Transverse colon (tissue), 4 donors: Measurements from ENCODE around the gene RELT. TPM values are rescaled to one million over a fixed set of nuclear protein-coding genes. Genes with fewer than 3 reads are reported as not detected.

Source experiments
- DNase-seq: peaks from one replicate; pipeline ENCODE4 v3.0.0-alpha.2; 2019
- H3K27ac ChIP-seq, 4 donors: fragments of 200-600 bp; sonication (generic); 2 replicates each; pipeline ENCODE4 v1.5.1; 2016 to 2018; ENCODE audit warnings: inconsistent platforms in 4 of 4
- H3K27me3 ChIP-seq: fragments of 200-600 bp; sonication (generic); 2 replicates; pipeline ENCODE4 v1.5.1; 2017; ENCODE audit warnings: inconsistent platforms
- H3K36me3 ChIP-seq, 4 donors: fragments of 200-600 bp; sonication (generic); 2 replicates each; pipeline ENCODE4 v1.5.1; 2017 to 2019; ENCODE audit warnings: inconsistent platforms in 4 of 4
- H3K4me1 ChIP-seq, 4 donors: fragments of 200-600 bp; sonication (generic); 2 replicates each; pipeline ENCODE4 v1.5.1; 2017 to 2020; ENCODE audit warnings: inconsistent platforms in 4 of 4
- H3K4me3 ChIP-seq, 4 donors: fragments of 200-600 bp; sonication (generic); 1 replicate in 1 of 4; 2 replicates in 3 of 4; pipeline versions ENCODE4 v1.5.1 to v1.6.1; 2017 to 2019; ENCODE audit warnings: inconsistent platforms in 4 of 4
- H3K9me3 ChIP-seq, 2 donors: fragments of 200-600 bp; sonication (generic); 2 replicates each; pipeline ENCODE4 v1.5.1; 2017 to 2019; ENCODE audit warnings: inconsistent platforms in 2 of 2
- CTCF ChIP-seq, 5 experiments: fragments of 200-600 bp in 3 of 5; fragments of 450-650 bp in 2 of 5; sonication (generic) in 3 of 5; IDR thresholded peaks; 1 replicate in 2 of 5; 2 replicates in 3 of 5; pipeline ENCODE4 v1.5.1; 2016 to 2017; ENCODE audit warnings: antibody characterized with exemption in 5 of 5, inconsistent platforms in 3 of 5, mild to moderate bottlenecking in 2 of 5, moderate library complexity in 1 of 5
- EP300 ChIP-seq: sonication (generic); formaldehyde crosslinking; IDR thresholded peaks from one replicate; pipeline ENCODE4 v1.6.1; 2017; ENCODE audit warnings: antibody characterized with exemption, low read depth
- POLR2A ChIP-seq: fragments of 450-650 bp; IDR thresholded peaks from one replicate; pipeline ENCODE4 v1.6.1; 2016; ENCODE audit warnings: antibody characterized with exemption, mild to moderate bottlenecking, moderate library complexity
- POLR2AphosphoS5 ChIP-seq, 3 donors: sonication (generic); formaldehyde crosslinking; IDR thresholded peaks; one replicate each; pipeline ENCODE4 v1.6.1; 2016; ENCODE audit warnings: antibody characterized with exemption in 3 of 3
- WGBS, 2 donors: methylation state at CpG; one replicate each; pipeline ENCODE4 v1.1.5; 2018; ENCODE audit warnings: low coverage in 1 of 2; 5-methylcytosine and 5-hydroxymethylcytosine counted together
- in situ Hi-C, 4 donors: fragments of 200-750 bp; cut with MboI; loops; one replicate each; pipeline versions ENCODE4 v1.15.0 to v1.15.1; 2017; ENCODE audit warnings: low sequenced_read_pairs in 3 of 4, low pct_ligation_motif_present in 1 of 4, low pct_unique_long_range_greater_than_20kb in 1 of 4
- intact Hi-C: fragments of 100-400 bp; cut with DNase I; formaldehyde crosslinking; loops from one replicate; pipeline ENCODE4 v1.15.1; 2023; ENCODE audit warnings: low total_unique reads
- total RNA-seq, 4 donors: library from RNA; depleted of rRNA; stranded (reverse); fragments of >200 nt; gene quantifications; one replicate each; pipeline ENCODE4 v1.1.0, GENCODE V29; 2016

Gene RELT
- total RNA-seq, 4 donors from 2014 or later, result 2.0 to 10.1 (median 6.1) TPM

- in situ Hi-C loops (loop anchor here in 3 of 4 donors (5.0 to 10.0 kb wide), 2 partner anchors 39 to 46 kb away; no protein-coding TSS in a partner anchor), intact Hi-C loops (no loop called here)
- H3K27ac ChIP-seq, result no peak overlapping the region
- H3K9me3 ChIP-seq, result no peaks in the 10 kb centered on the region
- H3K27me3 ChIP-seq, result no peaks in the 10 kb centered on the region
- no peak for DNase-seq
- H3K4me1 ChIP-seq, result peaks cover 0 to 13% (median 0%) of the 10 kb centered on the region in 4 donors
- H3K36me3 ChIP-seq, result no peaks in the 10 kb centered on the region
- 95% methylated on average over 12 of the region's 12 CpGs; no CpG with 5 or more reads in 1 of the 2 donors for WGBS, 2 donors
- H3K4me3 ChIP-seq, result no peak overlapping the region
- TF ChIP-seq CTCF (IDR thresholded peaks at IDR 0.05), result no peak
- TF ChIP-seq EP300, result no peak
- no peak for TF ChIP-seq POLR2A
- no peak for TF ChIP-seq POLR2AphosphoS5 (IDR thresholded peaks at IDR 0.05)
These were observed 14.7 kb downstream of the RELT start for GRCh38 chr11:73390601-73391565.

- Histone ChIP-seq H3K9me3 (no peaks in the 10 kb centered on the region), H3K4me1 (peaks cover 0 to 6% (median 0%) of the 10 kb centered on the region in 4 donors), H3K27ac (no peak overlapping the region), H3K4me3 (no peak overlapping the region), H3K27me3 (no peaks in the 10 kb centered on the region), H3K36me3 (no peaks in the 10 kb centered on the region)
- in situ Hi-C loops, result loop anchor here in 3 of 4 donors (5.0 to 10.0 kb wide), 2 partner anchors 39 to 47 kb away; no protein-coding TSS in a partner anchor
- no peak for TF ChIP-seq EP300
- 85 to 100% methylated on average over 4 to 10 of the region's 10 CpGs for WGBS, 2 donors
- DNase-seq, result no peak
- intact Hi-C loops, result no loop called here
These were observed 15.5 kb downstream of the RELT start for GRCh38 chr11:73391665-73392064.

- H3K27me3 ChIP-seq, result no peaks in the 10 kb centered on the region
- no peak for DNase-seq
- intact Hi-C loops, result no loop called here
- no peak for TF ChIP-seq POLR2A
- H3K4me3 ChIP-seq, result no peak overlapping the region
- H3K27ac ChIP-seq, result no peak overlapping the region
- peaks cover 0 to 5% (median 0%) of the 10 kb centered on the region in 4 donors for H3K4me1 ChIP-seq
- no peaks in the 10 kb centered on the region for H3K9me3 ChIP-seq
- no peaks in the 10 kb centered on the region for H3K36me3 ChIP-seq
- WGBS, 2 donors, result 96% methylated on average over 30 of the region's 31 CpGs; no CpG with 5 or more reads in 1 of the 2 donors
- in situ Hi-C loops, result loop anchor here in 3 of 4 donors (5.0 to 10.0 kb wide), 2 partner anchors 40 to 48 kb away; no protein-coding TSS in a partner anchor
These were observed 16.2 kb downstream of the RELT start for GRCh38 chr11:73392108-73393010.

- Histone ChIP-seq H3K4me1 (no peaks in the 10 kb centered on the region), H3K9me3 (no peaks in the 10 kb centered on the region), H3K36me3 (no peaks in the 10 kb centered on the region), H3K27ac (no peak overlapping the region), H3K27me3 (no peaks in the 10 kb centered on the region), H3K4me3 (no peak overlapping the region)
- intact Hi-C loops, result no loop called here
- 86% methylated on average over 7 of the region's 7 CpGs; no CpG with 5 or more reads in 1 of the 2 donors for WGBS, 2 donors
- no peak for TF ChIP-seq POLR2AphosphoS5 (IDR thresholded peaks at IDR 0.05)
- TF ChIP-seq CTCF (IDR thresholded peaks at IDR 0.05), result no peak
- in situ Hi-C loops, result loop anchor here in 3 of 4 donors (5.0 to 10.0 kb wide), 2 partner anchors 41 to 48 kb away; no protein-coding TSS in a partner anchor
- no peak for DNase-seq
These were observed 16.8 kb downstream of the RELT start for GRCh38 chr11:73393011-73393380.
